Neural progenitor cell (in vitro differentiated cells): ENCODE results near the gene FAM20A.

Experiments
- CTCF ChIP-seq: fragments of 200-600 bp; sonication (generic); IDR thresholded peaks from 2 replicates; pipeline ENCODE4 v1.5.1; 2017; ENCODE audit warnings: antibody characterized with exemption, mild to moderate bottlenecking
- EZH2 ChIP-seq: fragments of 200-600 bp; sonication (generic); IDR thresholded peaks from 2 replicates; pipeline ENCODE4 v1.6.1; 2017; ENCODE audit warnings: antibody characterized with exemption, mild to moderate bottlenecking, moderate library complexity

- TF ChIP-seq CTCF, result no peak
- no peak for TF ChIP-seq EZH2
Observed at GRCh38 chr17:68581863-68582645, 19.1 kb downstream of the FAM20A start.
